ENCODE data around the gene MTHFD1L.
A peak's percentile ranks its signal among the peaks of the same experiment; 100 is the strongest.

The MTHFD1L gene

DNA sequence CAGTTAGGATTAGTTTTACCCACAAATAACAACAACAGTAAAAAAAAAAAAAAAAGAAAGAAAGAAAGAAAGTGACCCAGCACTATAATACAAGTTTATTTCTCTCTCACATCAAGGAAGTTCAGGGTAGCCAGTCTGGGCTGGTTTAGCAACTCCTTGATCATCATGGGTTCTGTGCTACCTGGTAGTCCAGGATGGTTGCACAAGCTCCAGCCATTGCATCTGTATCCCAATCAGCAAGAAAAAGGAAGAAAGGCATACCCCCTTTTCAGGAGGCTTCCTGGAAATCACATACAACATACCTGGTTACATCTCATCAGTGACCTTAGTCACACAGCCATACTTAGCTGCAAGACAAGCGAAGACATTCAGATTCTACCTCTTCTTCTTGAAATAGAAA, 128.5 kb downstream of the MTHFD1L start:
- DNase-seq, result no peak

DNA sequence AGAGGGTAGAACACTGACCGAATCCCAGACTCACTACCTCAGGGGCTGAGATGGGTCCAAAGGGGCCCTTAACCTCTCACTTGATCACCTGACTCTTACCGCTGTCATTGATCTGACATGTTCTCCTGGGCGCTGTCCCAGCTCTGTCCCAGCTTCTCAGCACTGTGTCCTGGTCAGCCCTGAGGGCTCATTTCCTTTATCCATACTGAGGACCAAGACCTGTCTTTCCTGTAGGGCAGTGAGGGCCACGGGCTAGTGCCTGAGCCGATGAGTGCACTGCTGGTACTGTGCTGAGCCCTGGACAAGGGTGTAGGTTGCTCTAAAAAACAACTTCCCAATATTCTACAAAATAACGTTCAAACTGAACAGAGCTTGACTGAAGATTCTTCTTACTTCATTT, 131.5 kb downstream of the MTHFD1L start:
- no peak for DNase-seq

DNA sequence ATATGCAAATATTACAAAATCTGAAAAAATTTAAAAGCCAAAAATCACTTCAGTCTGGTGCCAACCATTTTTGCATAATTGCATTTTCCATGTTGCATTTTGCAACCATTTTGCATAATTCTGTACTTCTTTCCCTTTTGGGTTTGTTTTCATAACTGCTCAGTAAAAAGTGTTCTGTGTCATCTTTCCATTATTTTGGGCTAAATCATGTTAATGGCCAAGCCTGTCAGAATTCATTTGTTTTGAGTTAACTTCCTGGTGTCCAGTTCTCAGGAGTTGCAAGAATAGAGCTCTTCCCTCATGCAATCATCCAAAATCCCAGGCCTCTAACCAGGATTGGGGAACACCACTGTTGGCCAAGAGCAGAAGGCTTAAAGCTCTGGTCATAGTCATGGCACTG, 133.6 kb downstream of the MTHFD1L start:
- no peak for DNase-seq

DNA sequence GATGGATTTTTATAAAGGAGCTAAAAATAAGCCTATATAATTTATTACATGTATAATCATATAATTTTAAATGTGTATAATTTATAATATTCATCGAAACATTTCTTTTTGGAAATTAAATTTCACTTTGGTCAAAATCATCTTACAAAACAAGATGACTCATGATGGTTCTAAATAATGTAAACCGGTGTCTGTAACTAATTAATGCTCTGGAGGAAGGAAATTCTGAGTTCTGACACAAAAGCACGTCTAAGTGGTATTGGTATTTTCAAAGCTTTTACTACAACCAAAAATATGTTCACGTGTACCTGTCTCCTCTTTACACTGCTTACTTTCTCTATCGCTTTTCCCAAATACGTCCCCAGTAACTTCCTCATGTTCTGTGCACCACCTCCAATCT, 134.1 kb downstream of the MTHFD1L start:
- DNase-seq, result no peak

DNA sequence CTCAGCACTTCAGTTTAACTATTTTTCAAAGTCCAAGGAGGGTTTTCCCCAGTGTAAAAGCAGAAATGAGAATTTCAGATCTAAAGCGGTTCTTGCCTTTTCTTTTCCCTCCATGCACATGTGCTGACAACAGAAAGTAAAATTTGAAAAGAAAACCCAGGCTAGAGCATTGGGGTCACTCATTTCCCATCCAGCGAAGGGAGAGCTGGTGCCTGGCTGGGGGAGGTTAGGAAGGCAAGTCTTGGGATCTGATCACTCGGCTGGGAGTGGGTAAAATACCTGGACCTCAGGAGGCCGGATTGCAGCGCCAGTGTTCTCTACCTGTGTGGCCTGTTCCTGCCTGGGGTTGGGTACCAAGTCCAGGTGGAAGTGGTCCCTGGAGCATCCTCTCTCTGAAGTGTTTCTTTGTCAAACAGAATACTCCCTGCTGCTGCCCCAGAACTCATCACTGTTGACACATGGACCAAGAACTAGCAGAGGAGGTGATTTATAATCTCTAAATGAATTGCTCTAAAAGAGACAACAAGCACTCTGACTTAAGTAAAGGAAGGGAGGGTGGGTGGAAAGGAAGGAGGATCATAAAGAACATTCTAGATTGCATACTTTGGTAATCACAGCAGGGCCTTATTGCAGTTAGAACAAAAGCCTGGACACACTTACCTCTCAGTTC, 136.0 kb downstream of the MTHFD1L start:
- no peak for DNase-seq

DNA sequence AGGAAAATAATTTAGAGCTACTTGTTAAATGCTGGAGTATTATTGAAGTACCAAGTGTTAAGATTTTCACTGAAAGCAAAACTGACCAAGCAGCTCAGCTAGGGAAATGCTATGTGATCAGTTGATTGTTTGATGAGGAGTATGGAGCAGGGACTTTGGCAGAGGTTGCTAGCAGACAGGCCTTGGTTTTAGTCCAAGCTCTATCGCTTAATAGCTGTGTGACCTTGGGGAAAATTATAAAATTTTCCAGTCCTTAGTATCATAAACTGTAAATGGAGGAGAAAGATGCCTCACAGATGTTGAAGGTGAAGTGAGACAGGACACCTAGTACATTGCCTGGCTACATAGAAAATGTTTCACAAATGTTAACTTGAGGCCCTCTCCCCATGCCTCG, 136.6 kb downstream of the MTHFD1L start:
- no peak for DNase-seq

DNA sequence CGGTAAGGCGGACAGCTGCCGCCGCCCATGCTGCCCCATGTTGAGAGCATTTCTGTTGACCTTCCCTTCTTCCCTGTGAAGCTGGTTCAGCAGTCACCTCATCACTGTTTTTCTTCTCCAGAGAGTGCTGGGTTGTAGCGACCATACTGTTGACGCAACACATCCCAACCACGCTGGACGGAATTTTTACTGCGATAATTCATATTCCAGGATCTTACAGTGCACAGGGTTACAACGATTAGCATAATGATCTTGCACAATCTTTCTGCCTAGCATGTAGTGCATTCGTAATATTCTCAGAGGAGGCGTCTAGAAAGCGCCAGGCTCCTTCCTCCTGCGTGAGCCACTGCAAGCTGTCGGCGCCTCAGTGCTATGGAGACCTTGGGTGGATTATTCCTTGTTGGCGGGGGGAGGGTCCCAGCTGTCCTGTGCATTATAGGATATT, 137.0 kb downstream of the MTHFD1L start:
- DNase-seq, result no peak

DNA sequence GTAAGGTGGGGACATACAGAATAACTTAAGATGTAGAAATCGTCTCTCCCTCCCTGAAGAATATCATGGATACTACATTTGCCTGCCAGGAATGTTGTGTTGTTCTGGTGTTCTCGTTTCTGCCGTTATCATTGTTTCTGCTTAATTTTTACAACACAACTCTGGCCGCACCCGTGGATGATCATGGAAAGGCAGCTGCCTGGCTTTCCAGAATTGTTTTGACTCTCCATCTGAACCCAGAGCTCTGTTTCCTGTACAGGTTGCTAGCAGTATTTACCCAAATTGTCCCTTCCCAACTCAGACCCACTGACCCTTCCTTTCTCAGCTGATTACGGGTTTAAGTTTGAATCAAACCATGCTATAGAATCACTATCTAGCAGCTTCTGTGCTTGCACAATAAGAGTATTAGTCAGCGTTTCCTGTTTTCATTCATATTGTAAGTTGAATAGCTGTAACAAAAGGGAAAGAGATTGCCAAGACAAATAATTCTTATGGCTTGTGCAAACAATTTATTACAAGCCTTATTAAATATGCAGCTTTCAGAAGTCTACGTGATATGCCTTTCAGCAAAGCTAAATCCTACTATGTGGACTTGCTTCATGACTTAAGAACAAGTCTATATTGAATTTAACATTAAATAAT, 139.0 kb downstream of the MTHFD1L start:
- no peak for DNase-seq

DNA sequence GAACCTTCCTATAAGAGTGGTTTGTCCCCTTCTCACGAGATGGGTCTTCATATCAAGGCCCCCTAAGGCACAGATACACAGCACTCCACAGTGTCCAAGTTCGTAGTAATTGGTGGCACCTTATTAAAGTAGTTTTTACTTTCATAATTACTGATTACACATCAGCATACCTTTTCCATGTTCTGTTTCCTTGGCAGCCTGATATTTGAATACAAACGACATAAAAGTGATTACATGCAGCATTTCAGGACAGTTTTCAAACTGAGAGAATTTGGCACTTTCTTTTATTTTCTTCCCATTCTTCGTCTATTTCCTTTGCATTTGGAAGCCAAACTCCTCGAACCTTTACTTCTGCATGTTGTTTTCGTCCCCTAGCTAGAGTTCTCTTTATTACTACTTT, 139.7 kb downstream of the MTHFD1L start:
- no peak for DNase-seq

DNA sequence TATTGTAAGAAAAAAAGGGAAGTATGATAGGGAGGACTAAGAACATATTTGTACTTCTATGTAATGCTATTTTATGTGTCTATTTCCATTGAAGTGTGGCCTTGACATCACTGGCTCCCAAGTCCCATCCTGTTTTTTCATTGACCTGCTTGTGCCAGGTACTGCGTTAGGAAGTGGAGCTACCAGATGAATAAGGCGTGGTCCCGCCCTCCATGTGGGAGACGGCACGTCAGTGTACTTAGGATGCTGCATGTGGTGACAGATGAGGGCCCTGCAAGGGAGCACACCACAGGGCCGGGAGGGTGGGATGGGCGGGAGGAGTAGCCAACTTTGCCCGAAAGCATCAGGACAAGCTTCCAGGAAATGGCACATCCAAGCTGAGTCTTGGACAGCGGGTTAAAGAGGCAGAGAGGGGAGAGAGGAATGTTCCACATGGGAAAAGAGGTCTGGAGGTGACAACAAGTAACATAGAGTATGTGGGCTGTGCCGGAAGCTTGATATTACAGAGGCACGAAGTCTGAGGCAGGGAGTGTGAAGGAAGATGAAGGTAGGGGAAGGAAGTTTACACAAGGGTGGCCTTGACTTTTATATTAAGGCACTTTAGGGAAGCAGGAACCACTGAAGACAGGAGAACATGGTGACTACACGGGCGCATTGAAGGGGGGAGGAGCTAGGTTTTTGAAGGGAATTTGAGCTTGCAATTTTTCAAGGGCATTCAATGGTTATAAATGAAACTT, 140.6 kb downstream of the MTHFD1L start:
- DNase-seq, result no peak

DNA sequence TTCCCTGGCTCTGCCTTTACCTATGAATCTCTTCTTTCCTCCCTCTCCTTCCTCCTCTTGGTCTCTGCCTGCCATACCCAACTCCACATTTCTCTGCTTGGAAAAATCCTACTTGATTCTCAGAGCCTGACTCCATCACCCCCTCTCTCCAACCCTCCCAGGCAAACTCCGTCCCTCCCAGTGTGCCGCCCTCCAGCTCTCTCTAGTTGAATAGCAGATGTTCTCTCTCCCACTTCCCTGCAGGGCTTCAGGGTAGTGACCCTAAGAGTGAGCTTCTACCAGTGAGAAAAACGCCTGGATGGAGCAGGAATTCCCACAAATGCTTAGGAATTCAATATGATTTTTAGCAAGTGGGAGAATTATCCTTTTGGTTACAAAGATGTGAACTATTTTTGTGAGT, 141.6 kb downstream of the MTHFD1L start:
- no peak for DNase-seq

DNA sequence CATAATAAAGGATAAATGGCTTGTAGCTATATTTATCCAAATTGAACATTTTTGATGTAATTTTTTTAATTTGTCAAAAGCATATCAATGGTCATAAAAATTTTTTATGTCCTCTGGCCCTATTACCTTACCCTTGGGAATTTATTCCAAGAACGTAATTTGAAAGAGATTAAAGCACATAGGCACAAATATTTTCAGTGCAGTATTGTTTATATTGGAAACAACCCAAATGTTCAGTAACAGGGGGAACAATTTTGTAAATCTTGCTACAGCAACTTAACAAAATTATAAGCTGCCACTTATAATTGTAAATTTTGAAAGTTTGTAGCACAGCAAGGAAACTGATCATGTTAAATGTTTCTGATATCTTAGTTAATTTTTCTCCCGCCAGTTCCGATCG, 142.4 kb downstream of the MTHFD1L start:
- DNase-seq, result no peak

DNA sequence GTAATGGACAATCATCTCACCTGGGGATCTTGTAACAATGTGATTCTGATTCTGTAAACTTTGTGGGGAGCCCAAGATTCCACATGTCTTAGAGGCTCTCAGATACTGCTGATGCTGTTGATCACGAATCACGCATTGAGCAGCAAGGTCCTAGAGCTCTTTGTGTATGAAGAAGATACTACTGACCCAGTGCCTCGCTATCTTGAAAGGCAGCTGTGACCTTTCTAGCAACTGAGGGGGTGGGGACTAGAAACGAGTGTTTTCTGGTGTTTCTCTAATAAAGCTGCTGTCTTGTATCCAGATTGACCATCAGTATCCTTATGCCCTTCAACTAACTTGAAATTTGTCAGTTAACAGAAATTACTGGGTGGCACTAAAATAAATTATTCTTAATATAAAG, 142.9 kb downstream of the MTHFD1L start:
- DNase-seq, result no peak

DNA sequence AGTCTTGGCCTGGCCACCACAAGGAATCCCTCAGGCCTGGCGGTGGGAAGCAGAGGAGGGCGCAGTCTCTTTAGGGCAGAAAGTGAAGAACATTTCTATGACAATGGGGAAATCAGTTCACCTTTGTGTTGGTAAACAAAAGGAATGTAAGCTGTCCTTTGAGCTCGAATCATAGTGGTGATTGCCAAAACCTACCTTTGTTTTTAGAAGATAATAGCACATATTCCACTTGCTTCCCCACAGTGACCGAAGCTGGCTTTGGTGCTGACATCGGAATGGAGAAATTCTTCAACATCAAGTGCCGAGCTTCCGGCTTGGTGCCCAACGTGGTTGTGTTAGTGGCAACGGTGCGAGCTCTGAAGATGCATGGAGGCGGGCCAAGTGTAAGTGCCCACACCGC, 144.1 kb downstream of the MTHFD1L start:
- no peak for DNase-seq

DNA sequence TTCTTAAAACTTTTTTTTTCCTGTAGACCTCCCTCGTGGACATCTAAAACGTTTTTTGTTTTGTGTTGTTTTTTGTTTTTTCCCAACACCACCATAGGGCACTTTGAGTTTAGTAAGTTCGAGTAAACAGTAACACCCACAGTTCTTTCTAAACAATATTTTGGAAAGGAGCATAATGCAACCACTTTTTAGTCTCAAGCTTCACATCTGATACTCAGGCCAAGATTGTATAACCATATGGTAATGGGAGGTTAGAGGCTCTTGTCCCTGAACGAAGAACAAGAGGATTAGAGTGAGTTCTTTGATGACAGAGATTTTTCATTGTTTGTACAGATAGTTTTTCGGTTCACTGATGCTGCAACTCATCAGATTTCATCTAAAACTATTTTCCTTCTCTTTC, 144.6 kb downstream of the MTHFD1L start:
- DNase-seq, result no peak

DNA sequence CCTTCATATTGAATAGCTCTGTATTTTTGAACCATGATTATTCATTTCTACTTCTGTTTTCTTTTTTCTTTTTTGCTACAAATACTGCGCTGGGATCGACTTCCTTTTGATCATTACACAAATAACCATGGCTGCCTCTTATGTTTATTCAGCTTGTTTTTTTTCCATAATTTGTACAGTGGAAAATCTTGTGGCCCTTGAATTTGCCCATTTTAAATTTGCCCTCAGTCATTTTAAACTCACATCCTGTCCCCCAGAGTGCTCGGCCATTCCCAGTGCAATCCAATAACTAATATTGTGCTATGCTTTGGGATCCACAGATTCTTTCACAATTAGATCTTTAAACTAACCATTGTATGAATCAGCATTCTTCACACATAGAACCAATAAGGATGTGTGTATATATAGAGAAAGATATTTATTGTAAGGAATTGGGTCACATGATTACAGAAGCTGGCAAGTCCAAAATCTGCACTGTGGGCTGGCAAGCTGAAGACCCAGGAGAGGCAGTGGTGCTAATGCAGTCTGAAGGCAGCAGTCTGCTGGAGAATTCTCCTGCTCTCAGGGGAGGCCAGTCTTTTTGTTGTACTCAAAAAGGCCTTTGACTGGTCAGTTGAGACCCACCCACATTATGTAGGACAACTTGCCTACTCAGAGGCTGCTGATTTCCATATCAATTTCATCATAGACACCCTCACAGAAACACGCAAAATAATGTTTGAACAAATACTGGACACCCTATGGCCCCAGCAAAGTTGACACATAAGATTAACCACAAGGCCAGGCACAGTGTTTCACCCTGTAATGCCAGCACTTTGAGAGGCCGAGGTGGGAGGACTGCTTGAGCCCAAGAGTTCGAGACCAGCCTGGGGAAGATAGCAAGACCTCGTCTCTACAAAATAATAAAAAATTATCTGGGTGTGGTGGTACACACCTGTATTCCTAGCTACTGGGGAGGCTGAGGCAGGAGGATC, 147.1 kb downstream of the MTHFD1L start:
- DNase-seq, result no peak

DNA sequence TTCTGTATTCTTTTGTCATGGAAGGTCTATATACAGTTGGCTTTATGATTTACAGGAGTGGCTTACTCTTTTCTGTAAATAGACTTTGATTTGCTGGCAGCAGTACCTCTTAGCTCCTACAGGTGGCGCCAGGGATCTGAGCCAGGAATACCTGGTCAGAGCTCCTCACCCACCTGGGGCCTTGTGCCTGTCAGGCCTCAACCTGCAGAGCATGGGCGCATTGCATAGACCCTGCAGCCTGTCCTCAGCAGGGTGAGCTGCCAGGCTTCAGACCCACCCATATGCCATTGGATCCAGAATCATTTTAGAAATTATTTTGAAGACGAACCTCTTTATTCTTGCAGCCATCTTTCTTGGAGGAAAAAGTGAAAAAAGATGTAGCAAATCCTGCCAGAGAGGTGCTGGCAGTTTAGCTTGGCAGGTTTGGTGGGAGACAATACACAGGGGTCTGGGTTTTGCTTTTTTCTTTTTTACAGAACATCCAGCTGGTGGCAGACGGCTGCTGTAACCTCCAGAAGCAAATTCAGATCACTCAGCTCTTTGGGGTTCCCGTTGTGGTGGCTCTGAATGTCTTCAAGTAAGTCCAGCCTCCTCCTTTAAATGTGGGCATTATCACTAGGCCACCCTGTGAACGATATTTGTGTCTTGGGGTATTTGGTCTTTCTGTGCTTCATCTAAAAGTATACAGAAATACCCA, 149.1 kb downstream of the MTHFD1L start:
- DNase-seq, result peak; percentile 34

DNA sequence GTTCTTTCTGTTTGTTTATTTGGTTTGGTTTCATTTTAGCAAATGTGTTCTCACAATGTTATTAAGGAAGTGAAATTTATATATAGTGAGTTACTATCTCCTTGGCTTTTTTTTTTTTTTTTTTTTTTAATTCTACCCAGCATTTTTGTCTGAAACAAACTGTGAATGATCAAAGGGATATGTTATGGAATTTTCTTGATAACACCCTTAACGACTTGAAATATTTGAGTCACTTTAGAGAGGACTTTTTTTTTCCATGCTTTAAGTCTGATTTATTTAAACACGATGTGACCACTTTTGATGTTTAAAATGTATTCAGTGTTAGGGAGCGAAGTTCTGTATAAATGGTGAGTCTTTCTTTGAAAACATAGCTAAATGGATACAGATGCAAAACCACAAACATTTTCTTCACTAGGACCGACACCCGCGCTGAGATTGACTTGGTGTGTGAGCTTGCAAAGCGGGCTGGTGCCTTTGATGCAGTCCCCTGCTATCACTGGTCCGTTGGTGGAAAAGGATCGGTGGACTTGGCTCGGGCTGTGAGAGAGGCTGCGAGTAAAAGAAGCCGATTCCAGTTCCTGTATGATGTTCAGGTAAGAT, 149.7 kb downstream of the MTHFD1L start:
- no peak for DNase-seq

DNA sequence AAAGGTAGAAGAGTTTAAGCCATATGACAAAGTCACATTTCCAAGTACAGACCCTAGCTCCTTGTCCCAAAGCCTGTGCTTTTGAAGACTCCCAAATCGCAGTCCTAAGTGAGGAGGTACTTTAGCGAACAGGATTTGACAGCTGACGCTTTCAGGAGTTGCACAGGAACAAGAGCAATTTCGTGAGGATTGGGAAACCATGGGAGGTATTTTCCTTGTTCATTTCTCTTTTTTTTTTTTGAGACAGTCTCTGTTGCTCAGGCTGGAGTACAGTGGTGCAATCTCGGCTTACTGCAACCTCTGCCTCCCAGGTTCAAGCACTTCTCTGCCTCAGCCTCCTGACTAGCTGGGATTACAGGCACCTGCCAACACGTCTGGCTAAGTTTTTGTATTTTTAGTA, 150.6 kb downstream of the MTHFD1L start:
- no peak for DNase-seq

DNA sequence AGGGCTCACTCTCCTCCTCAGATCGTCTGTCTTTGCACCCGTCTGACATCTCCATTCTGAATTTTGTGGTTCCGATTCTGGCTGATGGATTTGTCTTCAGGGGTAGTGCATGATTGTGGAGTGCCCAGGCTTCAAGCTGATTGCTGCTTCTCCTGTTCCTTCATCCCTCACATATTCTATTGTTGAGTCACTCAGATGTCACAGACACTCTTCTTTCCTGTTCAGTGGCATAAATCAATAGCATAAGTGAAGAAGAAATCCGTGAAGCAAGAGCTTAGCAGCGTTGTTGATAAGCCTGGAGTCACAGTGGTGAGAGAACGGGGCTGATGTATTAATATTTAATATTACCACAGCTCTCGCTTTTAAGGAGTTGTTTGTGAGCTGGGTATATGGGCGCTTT, 152.5 kb downstream of the MTHFD1L start:
- DNase-seq, result no peak

DNA sequence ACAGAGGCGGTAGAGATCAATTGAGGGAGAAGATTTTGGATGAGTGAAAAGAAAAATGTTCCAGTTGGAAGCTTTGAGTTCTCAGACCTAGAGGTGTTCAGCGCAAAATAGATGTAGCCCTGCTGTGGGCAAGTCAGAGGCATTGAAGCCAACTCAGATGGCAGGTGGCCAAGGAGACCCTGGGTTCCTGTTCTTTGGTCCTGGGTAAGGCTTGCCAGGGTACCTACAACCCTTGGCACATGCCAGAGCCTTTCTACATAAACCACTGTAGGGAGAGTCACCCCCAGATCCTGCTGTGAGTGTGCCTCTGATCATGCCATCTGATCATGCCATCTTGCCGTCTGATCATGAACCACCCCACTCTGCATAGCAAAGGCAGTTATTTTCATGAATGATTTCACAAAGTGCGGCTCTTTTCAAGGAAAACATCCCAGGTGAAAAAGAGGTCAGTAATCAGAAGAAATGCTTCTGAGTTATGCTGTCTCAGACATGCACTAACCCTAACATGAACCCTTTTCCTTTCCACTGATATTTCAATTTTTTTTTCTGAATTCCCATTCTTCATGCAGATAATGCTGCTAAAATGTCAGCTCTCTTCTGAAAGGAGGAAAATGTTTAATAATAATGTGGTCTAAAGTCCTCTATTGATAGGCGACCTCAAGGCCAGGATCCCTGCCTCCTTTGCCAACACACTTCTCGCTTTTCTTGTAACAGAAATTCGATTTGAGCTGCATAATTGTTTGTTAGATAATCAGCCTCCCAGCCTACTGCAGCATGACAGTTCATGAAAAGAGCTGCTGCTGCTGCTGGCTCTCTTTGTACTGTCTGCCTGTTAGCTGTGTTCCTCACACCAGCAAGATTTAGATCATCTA, 153.6 kb downstream of the MTHFD1L start:
- DNase-seq, result no peak
